Thyroid gland (tissue), 4 donors: Measurements from ENCODE around the gene CXorf38.

ENCODE experiments used
- CTCF ChIP-seq, 6 experiments: fragments of 200-600 bp in 3 of 6; fragments of 450-650 bp in 3 of 6; sonication (generic) in 3 of 6; IDR thresholded peaks; one replicate each; pipeline ENCODE4 v1.5.1; 2016 to 2019; ENCODE audit warnings: antibody characterized with exemption in 6 of 6, mild to moderate bottlenecking in 2 of 6, inconsistent platforms in 1 of 6, moderate library complexity in 1 of 6
- POLR2A ChIP-seq, 2 donors: fragments of 450-650 bp; IDR thresholded peaks; one replicate each; pipeline ENCODE4 v1.6.1; 2017; ENCODE audit warnings: antibody characterized with exemption in 2 of 2, mild to moderate bottlenecking in 2 of 2, moderate library complexity in 1 of 2

GRCh38 chrX:40615976-40616375, 31.4 kb downstream of the CXorf38 start:
- TF ChIP-seq CTCF (IDR thresholded peaks at IDR 0.05): no peak
- TF ChIP-seq POLR2A (IDR thresholded peaks at IDR 0.05): no peak
